Naive thymus-derived CD4-positive, alpha-beta T cell (primary cell): Measurements from ENCODE around the gene PTPRT. TPM values are rescaled to one million over a fixed set of nuclear protein-coding genes. Genes with fewer than 3 reads are reported as not detected.

Source experiments
- ATAC-seq: fragments of 150-1000 bp; cut with Tn5 transposase; 2 replicates; pipeline ENCODE4 v1.10.0; 2021; ENCODE audit warnings: mild to moderate bottlenecking, moderate library complexity
- CTCF ChIA-PET: fragments of 350-600 bp; sonication (Branson Sonifier 250); formaldehyde crosslinking; loops from one replicate; lab custom pipeline; 2021; ENCODE audit warnings: antibody characterized with exemption; lab: Charles Lee
- POLR2A ChIA-PET: fragments of 350-600 bp; sonication (Branson Sonifier 250); formaldehyde crosslinking; loops from one replicate; lab custom pipeline; 2021; ENCODE audit warnings: antibody characterized with exemption, inconsistent platforms; lab: Charles Lee
- DNase-seq, 9 donors: peaks; one replicate each; pipeline versions ENCODE4 v3.0.0 to v3.0.0-alpha.2; 2020 to 2022; ENCODE audit warnings: mixed read lengths in 1 of 9
- H3K27ac ChIP-seq: one replicate; pipeline ENCODE4 v1.7.0; 2013; ENCODE audit warnings: mild to moderate bottlenecking, low read depth, low read length, moderate library complexity
- H3K27me3 ChIP-seq, 2 donors: one replicate each; pipeline ENCODE4 v1.7.0; 2013; ENCODE audit warnings: low read length in 2 of 2, mild to moderate bottlenecking in 2 of 2, moderate library complexity in 2 of 2; ENCODE audit not compliant: control insufficient read depth in 2 of 2, insufficient read depth in 2 of 2
- H3K36me3 ChIP-seq, 3 experiments: 1 replicate in 2 of 3; 2 replicates in 1 of 3; pipeline ENCODE4 v1.7.0; 2013; ENCODE audit warnings: low read length in 3 of 3, mild to moderate bottlenecking in 3 of 3, moderate library complexity in 1 of 3; ENCODE audit not compliant: insufficient read depth in 3 of 3, control insufficient read depth in 2 of 3
- H3K4me1 ChIP-seq, 2 donors: one replicate each; pipeline ENCODE4 v1.7.0; 2013; ENCODE audit warnings: low read length in 2 of 2, mild to moderate bottlenecking in 2 of 2, moderate library complexity in 1 of 2; ENCODE audit not compliant: control insufficient read depth in 2 of 2, insufficient read depth in 2 of 2
- H3K4me3 ChIP-seq: 2 replicates; pipeline ENCODE4 v1.7.0; 2013; ENCODE audit warnings: mild to moderate bottlenecking, low read length
- H3K9me3 ChIP-seq, 3 experiments: 1 replicate in 2 of 3; 2 replicates in 1 of 3; pipeline ENCODE4 v1.7.0; 2013; ENCODE audit warnings: low read length in 3 of 3; ENCODE audit not compliant: control insufficient read depth in 2 of 3
- H3K27ac Mint-ChIP-seq, 9 donors: one replicate each; pipeline ENCODE4 v1.8.0; 2020 to 2022; ENCODE audit warnings: mixed read lengths in 9 of 9, mild to moderate bottlenecking in 8 of 9, moderate library complexity in 5 of 9, inconsistent platforms in 2 of 9
- H3K27me3 Mint-ChIP-seq, 5 donors: one replicate each; pipeline ENCODE4 v1.8.0; 2021 to 2022; ENCODE audit warnings: mixed read lengths in 5 of 5, mild to moderate bottlenecking in 1 of 5
- H3K36me3 Mint-ChIP-seq, 5 donors: one replicate each; pipeline ENCODE4 v1.8.0; 2020 to 2022; ENCODE audit warnings: mixed read lengths in 5 of 5, mild to moderate bottlenecking in 3 of 5, inconsistent platforms in 1 of 5
- H3K4me1 Mint-ChIP-seq, 7 donors: one replicate each; pipeline ENCODE4 v1.8.0; 2020 to 2022; ENCODE audit warnings: mixed read lengths in 7 of 7, mild to moderate bottlenecking in 3 of 7, inconsistent platforms in 1 of 7
- H3K4me3 Mint-ChIP-seq, 10 donors: one replicate each; pipeline ENCODE4 v1.8.0; 2020 to 2022; ENCODE audit warnings: mild to moderate bottlenecking in 10 of 10, mixed read lengths in 10 of 10, moderate library complexity in 6 of 10, inconsistent platforms in 2 of 10
- H3K9me3 Mint-ChIP-seq, 11 donors: one replicate each; pipeline ENCODE4 v1.8.0; 2020 to 2022; ENCODE audit warnings: mixed read lengths in 11 of 11, mild to moderate bottlenecking in 4 of 11, inconsistent platforms in 1 of 11, moderate library complexity in 1 of 11
- intact Hi-C, 2 donors: fragments of 100-400 bp; cut with micrococcal nuclease; formaldehyde crosslinking; loops; one replicate each; pipeline ENCODE4 v1.15.1; 2023
- polyA plus RNA-seq, 2 donors: library from polyadenylated mRNA; unstranded; fragments of 300-500 nt; fragmentation: Illumina TruSeq; gene quantifications; one replicate each; pipeline ENCODE4 v1.2.3, GENCODE V29; 2021
- total RNA-seq, 6 experiments: library from RNA in 5 of 6; stranded (reverse) in 5 of 6; gene quantifications; 1 replicate in 5 of 6; 2 replicates in 1 of 6; pipeline ENCODE4 v1.2.3 and lab custom pipeline; 2021 to 2026

PTPRT gene
- total and polyA plus RNA-seq, 7 experiments from 2014 or later: not detected

DNA sequence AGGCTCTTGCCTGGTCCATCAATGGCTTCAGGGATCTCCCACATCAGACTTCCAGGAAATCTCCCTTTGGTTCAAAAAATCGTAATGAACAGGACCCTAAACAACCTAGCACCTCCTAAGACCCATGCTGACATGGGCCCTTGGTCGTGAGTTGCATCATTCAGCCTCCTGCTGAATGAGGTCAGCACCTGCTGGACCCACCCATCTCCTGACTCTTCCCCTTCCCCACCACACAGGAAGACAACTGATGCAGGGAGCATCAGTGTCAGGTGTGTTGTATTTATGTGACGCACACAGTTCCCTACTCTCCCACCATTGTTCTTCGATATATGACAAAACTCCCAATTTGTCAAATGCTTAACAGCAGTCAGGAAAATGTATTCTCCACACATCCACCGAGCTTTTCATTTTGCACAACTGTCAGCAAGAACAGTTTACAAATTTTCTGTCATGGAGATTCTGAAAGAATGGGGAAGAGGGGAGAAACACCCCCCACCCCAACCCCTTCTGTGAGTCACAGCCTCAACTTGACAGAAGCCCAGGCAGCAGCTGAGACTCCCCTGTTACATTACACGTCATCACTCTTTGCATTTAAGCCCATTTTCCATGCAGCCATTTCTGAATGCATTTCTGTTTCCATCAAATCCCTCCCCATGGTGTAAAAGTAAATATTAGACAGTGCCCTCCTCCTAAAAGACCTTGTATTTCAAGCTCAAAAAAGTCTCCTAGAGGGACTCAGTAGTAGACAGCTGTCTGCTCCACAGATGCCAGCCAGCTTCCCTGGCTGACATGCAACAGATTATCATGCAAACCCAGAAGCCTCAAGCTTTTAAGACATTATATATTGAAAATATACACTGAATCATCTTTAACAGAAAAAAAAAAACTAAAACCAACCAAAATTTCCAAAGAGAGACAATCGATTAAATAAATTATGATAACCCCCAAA lies 577.5 kb downstream of the PTPRT start:
- POLR2A ChIA-PET: no interaction called here
- H3K27me3 ChIP-seq: no peaks in the 10 kb centered on the region
- DNase-seq: no peak
- no peaks in the 10 kb centered on the region for H3K9me3 ChIP-seq
- no peaks in the 10 kb centered on the region for H3K36me3 ChIP-seq
- H3K27ac ChIP-seq: no peak overlapping the region
- H3K4me1 ChIP-seq: no peaks in the 10 kb centered on the region
- Mint-ChIP-seq H3K27ac (no peak overlapping the region), H3K4me1 (no peaks in the 10 kb centered on the region), H3K4me3 (no peak overlapping the region), H3K36me3 (no peaks in the 10 kb centered on the region), H3K9me3 (peaks cover 2 to 31% (median 13%) of the 10 kb centered on the region in 11 donors), H3K27me3 (peaks cover 0 to 5% (median 0%) of the 10 kb centered on the region in 5 donors)
- no peak for ATAC-seq
- CTCF ChIA-PET: no interaction called here
- intact Hi-C loops: no loop called here
- H3K4me3 ChIP-seq: no peak overlapping the region

DNA sequence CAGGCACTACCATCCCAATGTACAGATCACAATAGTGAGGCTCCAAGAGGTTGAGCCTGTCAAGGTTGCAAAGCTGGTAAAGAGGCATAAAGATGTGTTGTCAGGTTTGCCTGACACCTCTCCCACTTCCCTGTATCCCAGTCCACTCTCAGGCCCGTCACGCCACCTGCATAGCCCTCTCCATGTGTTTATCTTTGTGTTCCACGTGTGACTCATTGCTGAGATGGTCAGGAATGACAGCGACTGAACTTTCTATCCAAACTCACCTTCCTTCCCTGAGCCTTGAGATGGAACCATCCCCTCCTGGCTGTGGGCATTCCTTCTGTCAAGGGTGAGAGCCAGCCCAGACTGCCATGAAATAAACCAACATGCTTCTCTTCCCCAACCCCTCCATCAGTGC lies 578.3 kb downstream of the PTPRT start:
- H3K4me3 Mint-ChIP-seq: no peak overlapping the region

DNA sequence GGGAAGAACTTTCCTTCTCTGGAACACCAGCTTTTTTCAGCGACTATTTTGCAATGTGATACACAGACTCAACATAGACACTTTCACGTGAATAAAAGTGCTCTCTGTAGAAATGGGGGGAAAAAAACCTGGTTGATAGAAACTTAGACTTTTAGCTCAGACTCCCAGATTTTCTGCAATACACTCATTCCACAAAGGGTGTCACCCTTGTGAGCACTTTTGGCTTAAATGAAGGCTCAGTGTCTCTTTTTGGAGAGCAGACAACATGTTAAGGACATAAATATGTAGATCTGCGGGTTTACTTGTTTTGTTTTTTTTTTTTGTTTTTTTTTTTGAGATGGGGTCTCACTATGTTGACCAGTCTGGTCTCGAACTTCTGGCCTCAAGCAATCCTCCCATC lies 579.6 kb downstream of the PTPRT start:
- no peak for DNase-seq
- Histone ChIP-seq H3K36me3 (no peaks in the 10 kb centered on the region), H3K9me3 (no peaks in the 10 kb centered on the region), H3K27me3 (no peaks in the 10 kb centered on the region), H3K27ac (no peak overlapping the region), H3K4me1 (no peaks in the 10 kb centered on the region), H3K4me3 (no peak overlapping the region)
- Mint-ChIP-seq H3K27ac (no peak overlapping the region), H3K4me3 (no peak overlapping the region), H3K36me3 (no peaks in the 10 kb centered on the region), H3K4me1 (no peaks in the 10 kb centered on the region), H3K27me3 (peaks cover 0 to 5% (median 0%) of the 10 kb centered on the region in 5 donors), H3K9me3 (peaks cover 2 to 32% (median 14%) of the 10 kb centered on the region in 11 donors)
- ATAC-seq: no peak
- intact Hi-C loops: no loop called here
- POLR2A ChIA-PET: no interaction called here
- CTCF ChIA-PET: no interaction called here

More for the DNA sequence above, 578.3 kb downstream of the PTPRT start:
- H3K27me3 ChIP-seq: no peaks in the 10 kb centered on the region
- no peaks in the 10 kb centered on the region for H3K9me3 ChIP-seq
- no peak overlapping the region for H3K4me3 ChIP-seq
- no peak for DNase-seq
- no peak for ATAC-seq
- no peak overlapping the region for H3K27ac ChIP-seq
- CTCF ChIA-PET: no interaction called here
- H3K9me3 Mint-ChIP-seq: peaks cover 2 to 32% (median 14%) of the 10 kb centered on the region in 11 donors
- H3K36me3 ChIP-seq: no peaks in the 10 kb centered on the region
- no peak overlapping the region for H3K27ac Mint-ChIP-seq
- H3K4me1 ChIP-seq: no peaks in the 10 kb centered on the region
- H3K27me3 Mint-ChIP-seq: peaks cover 0 to 5% (median 0%) of the 10 kb centered on the region in 5 donors
- no peaks in the 10 kb centered on the region for H3K4me1 Mint-ChIP-seq
- POLR2A ChIA-PET: no interaction called here
- no peaks in the 10 kb centered on the region for H3K36me3 Mint-ChIP-seq
- intact Hi-C loops: no loop called here

DNA sequence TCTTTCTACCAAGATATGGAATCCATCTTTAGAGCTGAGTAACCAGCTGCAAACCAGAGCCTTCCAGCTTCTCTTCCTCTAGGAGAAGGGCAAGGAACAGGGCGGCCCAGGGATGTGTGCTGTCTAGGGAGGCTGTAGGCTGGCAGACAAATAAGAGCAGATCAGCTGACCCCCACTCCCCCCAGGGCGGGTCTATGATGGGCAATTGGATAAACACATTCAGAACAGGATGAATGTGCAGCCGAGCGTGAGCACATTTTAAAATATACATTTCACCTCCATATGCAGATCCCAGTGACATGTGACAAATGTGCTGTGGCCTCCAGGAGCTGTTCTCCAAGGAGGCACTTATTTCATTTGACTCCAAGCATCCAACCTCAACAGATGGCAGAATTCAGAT lies 580.1 kb downstream of the PTPRT start:
- H3K9me3 ChIP-seq: no peaks in the 10 kb centered on the region
- no peak overlapping the region for H3K27ac Mint-ChIP-seq

DNA sequence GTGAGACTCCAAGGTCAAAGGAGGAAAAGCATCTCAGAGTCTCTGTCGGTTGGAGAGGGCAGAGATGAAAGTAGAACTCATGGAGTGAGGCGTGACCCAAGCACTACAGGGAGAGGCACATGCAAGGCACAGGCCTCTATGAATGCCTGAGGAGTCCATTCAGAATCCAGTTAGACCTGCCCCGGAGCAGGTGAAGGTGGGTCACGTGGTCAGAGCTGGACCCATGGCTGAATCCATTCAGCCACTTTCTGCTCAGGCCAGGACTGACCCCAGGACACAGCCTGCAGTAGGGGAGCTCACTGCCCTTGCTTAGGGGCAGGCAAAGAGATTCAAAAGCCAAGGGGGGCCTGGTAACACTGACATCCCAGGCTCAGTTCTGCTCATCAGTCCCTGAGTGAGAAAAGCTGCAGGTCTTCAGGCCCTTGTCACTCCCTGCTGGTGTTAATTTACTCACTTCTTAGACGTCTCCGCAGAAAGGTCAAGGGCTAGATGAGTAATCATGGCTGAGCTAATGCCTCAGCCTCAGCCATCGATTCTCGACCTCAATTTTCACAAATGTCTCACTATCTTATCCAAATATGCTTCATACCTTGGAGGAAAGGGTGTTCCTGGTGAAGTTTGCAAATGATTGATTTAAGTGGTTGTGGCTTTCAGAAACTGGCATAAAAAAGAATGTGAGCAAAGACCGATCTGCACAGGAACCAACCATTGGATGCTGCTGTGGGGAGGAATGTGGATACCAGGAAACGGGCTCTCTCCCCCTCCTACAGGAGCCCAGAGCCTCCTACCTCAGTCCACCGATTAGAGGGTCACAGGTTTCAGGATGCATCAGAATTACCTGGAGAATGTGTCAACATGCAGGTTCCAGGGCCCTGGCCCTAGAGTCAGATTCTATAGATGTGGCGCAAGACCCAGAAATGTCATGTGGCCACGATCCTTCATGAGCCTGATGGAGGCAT lies 584.4 kb downstream of the PTPRT start:
- no peak overlapping the region for H3K27ac ChIP-seq
- CTCF ChIA-PET: no interaction called here
- ATAC-seq (no peak), DNase-seq (no peak)
- peaks cover 0 to 11% (median 0%) of the 10 kb centered on the region in 5 donors for H3K27me3 Mint-ChIP-seq
- H3K36me3 Mint-ChIP-seq: no peaks in the 10 kb centered on the region
- no peaks in the 10 kb centered on the region for H3K9me3 ChIP-seq
- H3K9me3 Mint-ChIP-seq: peaks cover 0 to 12% (median 3%) of the 10 kb centered on the region in 11 donors
- no peak overlapping the region for H3K4me3 ChIP-seq
- H3K4me1 ChIP-seq: no peaks in the 10 kb centered on the region
- H3K4me3 Mint-ChIP-seq: no peak overlapping the region
- intact Hi-C loops: no loop called here
- H3K4me1 Mint-ChIP-seq: no peaks in the 10 kb centered on the region
- no peak overlapping the region for H3K27ac Mint-ChIP-seq
- H3K27me3 ChIP-seq: no peaks in the 10 kb centered on the region
- POLR2A ChIA-PET: no interaction called here
- H3K36me3 ChIP-seq: no peaks in the 10 kb centered on the region

More for the DNA sequence above, 580.1 kb downstream of the PTPRT start:
- peaks cover 0 to 5% (median 0%) of the 10 kb centered on the region in 5 donors for H3K27me3 Mint-ChIP-seq
- H3K4me3 Mint-ChIP-seq: no peak overlapping the region
- no peaks in the 10 kb centered on the region for H3K27me3 ChIP-seq
- POLR2A ChIA-PET: no interaction called here
- CTCF ChIA-PET: no interaction called here
- H3K4me1 Mint-ChIP-seq: no peaks in the 10 kb centered on the region
- H3K36me3 Mint-ChIP-seq: no peaks in the 10 kb centered on the region
- DNase-seq: no peak
- intact Hi-C loops: no loop called here
- peaks cover 2 to 30% (median 14%) of the 10 kb centered on the region in 11 donors for H3K9me3 Mint-ChIP-seq
- no peaks in the 10 kb centered on the region for H3K4me1 ChIP-seq
- ATAC-seq: no peak
- H3K36me3 ChIP-seq: no peaks in the 10 kb centered on the region
- H3K27ac ChIP-seq: no peak overlapping the region
- no peak overlapping the region for H3K4me3 ChIP-seq

DNA sequence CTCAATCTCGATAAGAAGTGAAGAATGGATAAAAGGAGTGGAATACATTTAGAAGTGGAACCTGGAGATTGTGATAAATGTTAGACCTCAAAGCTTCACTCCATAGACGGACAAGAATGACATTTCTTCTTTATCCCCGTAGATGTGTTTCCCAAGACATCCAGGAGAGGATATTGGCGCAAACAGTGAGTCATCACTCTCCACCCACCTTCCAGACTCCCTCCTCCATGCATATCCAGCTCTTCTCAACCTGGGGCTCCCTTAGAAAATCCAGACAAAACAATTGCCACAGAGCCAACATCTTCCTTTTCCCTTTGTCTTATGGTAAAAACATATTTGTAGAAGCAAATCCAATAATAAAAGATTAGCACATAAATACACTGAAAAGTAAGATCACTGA lies 586.1 kb downstream of the PTPRT start:
- Mint-ChIP-seq H3K27ac (no peak overlapping the region), H3K36me3 (no peaks in the 10 kb centered on the region), H3K4me1 (no peaks in the 10 kb centered on the region), H3K4me3 (no peak overlapping the region), H3K27me3 (peaks cover 0 to 11% (median 0%) of the 10 kb centered on the region in 5 donors), H3K9me3 (peaks cover 0 to 12% (median 3%) of the 10 kb centered on the region in 11 donors)
- no peaks in the 10 kb centered on the region for H3K36me3 ChIP-seq
- H3K9me3 ChIP-seq: no peaks in the 10 kb centered on the region
- POLR2A ChIA-PET: interaction anchor here (0.6 kb wide), 1 partner anchor 456 kb away, joined by 4 read pairs; no protein-coding TSS in a partner anchor
- no peak for DNase-seq
- no peak overlapping the region for H3K4me3 ChIP-seq
- no peak overlapping the region for H3K27ac ChIP-seq
- intact Hi-C loops: no loop called here
- CTCF ChIA-PET: no interaction called here
- ATAC-seq: no peak
- no peaks in the 10 kb centered on the region for H3K4me1 ChIP-seq
- no peaks in the 10 kb centered on the region for H3K27me3 ChIP-seq
